HCT116 (cell line): ENCODE measurements around the gene ADK. TPM values are rescaled to one million over a fixed set of nuclear protein-coding genes. Genes with fewer than 3 reads are reported as not detected.

ENCODE experiments used
- ATAC-seq: fragments of 200-7000 bp; cut with Tn5 transposase; 2 replicates; pipeline ENCODE4 v1.9.1; 2020; ENCODE audit warnings: mild to moderate bottlenecking, moderate library complexity
- BruUV-seq: library from RNA; stranded (reverse); fragments of 400-500 nt; replicated peaks from 2 replicates; lab custom pipeline; 2021; lab: Mats Ljungman, UMichigan
- CTCF ChIA-PET: fragments of 300-600 bp; sonication (Branson Sonifier 250); formaldehyde crosslinking; loops from one replicate; lab custom pipeline; 2021; ENCODE audit warnings: antibody characterized with exemption; lab: Charles Lee
- POLR2A ChIA-PET: fragments of 300-600, 350-600 bp; sonication (Branson Sonifier 250); formaldehyde crosslinking; loops from one replicate; lab custom pipeline; 2021; ENCODE audit warnings: antibody characterized with exemption; lab: Charles Lee
- RAD21 ChIA-PET, 2 experiments: fragments of 300-600 bp; sonication (Branson Sonifier 250); formaldehyde crosslinking; loops; one replicate each; lab custom pipeline; 2023; ENCODE audit warnings: low total read pairs in 2 of 2; ENCODE audit not compliant: uncharacterized antibody in 2 of 2, unreplicated experiment in 2 of 2, low non-redundant PET in 1 of 2; lab: Charles Lee
- DNase-seq: peaks from one replicate; pipeline ENCODE4 v3.0.0-alpha.2; 2010; ENCODE audit warnings: low read depth, low spot score
- H2AFZ ChIP-seq: fragments of 200-600 bp; shearing (Covaris generic), sonication (generic); 2 replicates; pipeline ENCODE4 v1.6.1; 2017; ENCODE audit warnings: low read depth, mixed run types, mixed read lengths, antibody characterized with exemption, low read length; ENCODE audit not compliant: poor library complexity, severe bottlenecking
- H3K27ac ChIP-seq: 2 replicates; pipeline ENCODE4 v1.5.1; 2012; ENCODE audit warnings: low read depth, low read length
- H3K27me3 ChIP-seq: fragments of 200-600 bp; sonication (generic); 2 replicates; pipeline ENCODE4 v1.6.1; 2016; ENCODE audit warnings: mixed run types, low read length, mixed read lengths; ENCODE audit not compliant: insufficient read depth
- H3K36me3 ChIP-seq, 2 experiments: fragments of 200-500 bp in 1 of 2; fragments of 200-600 bp in 1 of 2; sonication (Bioruptor generic) in 1 of 2; sonication (generic) in 1 of 2; 2 replicates each; pipeline versions ENCODE4 v1.5.1 to v1.6.1; 2014 to 2016; ENCODE audit warnings: low read length in 2 of 2, inconsistent platforms in 1 of 2, mixed read lengths in 1 of 2, mixed run types in 1 of 2; ENCODE audit not compliant: insufficient read depth in 2 of 2, control insufficient read depth in 1 of 2
- H3K4me1 ChIP-seq, 2 experiments: fragments of 200-600 bp in 1 of 2; sonication (generic) in 1 of 2; 2 replicates each; pipeline versions ENCODE4 v1.5.1 to v1.6.1; 2012 to 2017; ENCODE audit warnings: low read length in 2 of 2, inconsistent platforms in 1 of 2, mild to moderate bottlenecking in 1 of 2, mixed read lengths in 1 of 2, mixed run types in 1 of 2, moderate library complexity in 1 of 2; ENCODE audit not compliant: insufficient read depth in 2 of 2, control insufficient read depth in 1 of 2
- H3K4me2 ChIP-seq: fragments of 200-600 bp; sonication (generic); 2 replicates; pipeline ENCODE4 v1.6.1; 2017; ENCODE audit warnings: mixed run types, low read length, mixed read lengths
- H3K4me3 ChIP-seq, 2 experiments: fragments of 200-600 bp in 1 of 2; sonication (generic) in 1 of 2; replicated peaks in 1 of 2; 2 replicates each; pipeline ENCODE4 v1.5.1; 2011 to 2016; ENCODE audit warnings: low read length in 2 of 2, control low read depth in 1 of 2, low read depth in 1 of 2, mild to moderate bottlenecking in 1 of 2, mixed read lengths in 1 of 2, mixed run types in 1 of 2
- H3K79me2 ChIP-seq: fragments of 200-600 bp; sonication (generic); 2 replicates; pipeline ENCODE4 v1.6.1; 2017; ENCODE audit warnings: mild to moderate bottlenecking, mixed run types, low read length, moderate library complexity, mixed read lengths; ENCODE audit not compliant: insufficient read depth
- H3K9ac ChIP-seq: fragments of 200-600 bp; sonication (generic); 2 replicates; pipeline ENCODE4 v1.6.1; 2016; ENCODE audit warnings: low read length, mixed read lengths
- H3K9me2 ChIP-seq: fragments of 200-600 bp; sonication (generic), shearing (Covaris generic); 2 replicates; pipeline ENCODE4 v1.6.1; 2017; ENCODE audit warnings: mixed run types, mild to moderate bottlenecking, moderate library complexity; ENCODE audit not compliant: insufficient read depth
- H3K9me3 ChIP-seq, 2 experiments: fragments of 200-500 bp in 1 of 2; fragments of 200-600 bp in 1 of 2; sonication (Bioruptor generic) in 1 of 2; sonication (generic) in 1 of 2; 2 replicates each; pipeline ENCODE4 v1.6.1; 2014 to 2017; ENCODE audit warnings: low read length in 2 of 2, mixed read lengths in 2 of 2, inconsistent platforms in 1 of 2, low read depth in 1 of 2, mild to moderate bottlenecking in 1 of 2, mixed run types in 1 of 2, moderate library complexity in 1 of 2; ENCODE audit not compliant: control insufficient read depth in 1 of 2, insufficient read depth in 1 of 2
- H4K20me1 ChIP-seq: fragments of 200-600 bp; sonication (generic), shearing (Covaris generic); 2 replicates; pipeline ENCODE4 v1.6.1; 2017; ENCODE audit warnings: mixed run types, mild to moderate bottlenecking, moderate library complexity; ENCODE audit not compliant: insufficient read depth
- ATF3 ChIP-seq: IDR thresholded peaks from 2 replicates; pipeline ENCODE4 v1.6.1; 2012
- CBX3 ChIP-seq: IDR thresholded peaks from 2 replicates; pipeline ENCODE4 v1.6.1; 2012; ENCODE audit warnings: low read depth
- CEBPB ChIP-seq: IDR thresholded peaks from 2 replicates; pipeline ENCODE4 v1.6.1; 2012; ENCODE audit warnings: low read depth
- CTCF ChIP-seq, 3 experiments: fragments of 200-600 bp in 1 of 3; sonication (generic) in 1 of 3; IDR thresholded peaks in 2 of 3; conservative IDR thresholded peaks in 1 of 3; 2 replicates each; pipeline ENCODE4 v1.5.1; 2012 to 2017; ENCODE audit warnings: low read depth in 2 of 3, low read length in 2 of 3, antibody characterized with exemption in 1 of 3, borderline replicate concordance in 1 of 3, control low read depth in 1 of 3, mild to moderate bottlenecking in 1 of 3, mixed read lengths in 1 of 3, mixed run types in 1 of 3, moderate library complexity in 1 of 3; ENCODE audit not compliant: insufficient read depth in 1 of 3
- EGR1 ChIP-seq: IDR thresholded peaks from 2 replicates; pipeline ENCODE4 v1.6.1; 2012; ENCODE audit warnings: low read depth
- ELF1 ChIP-seq: IDR thresholded peaks from 2 replicates; pipeline ENCODE4 v1.6.1; 2012; ENCODE audit warnings: low read depth, borderline replicate concordance
- EZH2 ChIP-seq: fragments of 200-600 bp; sonication (generic); IDR thresholded peaks from 2 replicates; pipeline ENCODE4 v1.6.1; 2017; ENCODE audit warnings: antibody characterized with exemption, mixed run types
- EZH2phosphoT487 ChIP-seq: fragments of 200-600 bp; IDR thresholded peaks from 2 replicates; pipeline ENCODE4 v1.6.1; 2018; ENCODE audit warnings: antibody characterized with exemption, borderline replicate concordance
- FOSL1 ChIP-seq: IDR thresholded peaks from 2 replicates; pipeline ENCODE4 v1.6.1; 2012; ENCODE audit warnings: low read depth
- JUND ChIP-seq: IDR thresholded peaks from 2 replicates; pipeline ENCODE4 v1.6.1; 2012
- POLR2AphosphoS5 ChIP-seq: IDR thresholded peaks from 2 replicates; pipeline ENCODE4 v1.6.1; 2011; ENCODE audit warnings: mild to moderate bottlenecking, low read depth, low read length, moderate library complexity
- RAD21 ChIP-seq: IDR thresholded peaks from 2 replicates; pipeline ENCODE4 v1.6.1; 2012; ENCODE audit warnings: low read depth, mild to moderate bottlenecking
- SP1 ChIP-seq: IDR thresholded peaks from 2 replicates; pipeline ENCODE4 v1.6.1; 2012; ENCODE audit warnings: low read depth
- SRF ChIP-seq: IDR thresholded peaks from 2 replicates; pipeline ENCODE4 v1.6.1; 2012; ENCODE audit warnings: low read depth
- YY1 ChIP-seq: IDR thresholded peaks from 2 replicates; pipeline ENCODE4 v1.6.1; 2011; ENCODE audit warnings: low read length, low read depth, moderate library complexity, mild to moderate bottlenecking; ENCODE audit not compliant: insufficient replicate concordance; ENCODE audit errors: extremely low read depth
- ZBTB33 ChIP-seq: IDR thresholded peaks from 2 replicates; pipeline ENCODE4 v1.6.1; 2011; ENCODE audit warnings: mild to moderate bottlenecking, low read length, moderate library complexity; ENCODE audit not compliant: insufficient replicate concordance; ENCODE audit errors: extremely low read depth
- ZFX ChIP-seq: fragments of 450-650 bp; IDR thresholded peaks from 2 replicates; pipeline ENCODE4 v1.6.1; 2017
- ZNF274 ChIP-seq: fragments of 200-500 bp; sonication (Bioruptor generic); IDR thresholded peaks from 2 replicates; pipeline ENCODE4 v1.6.1; 2014; ENCODE audit warnings: mild to moderate bottlenecking, low read depth, low read length, inconsistent platforms
- intact Hi-C: fragments of 100-400 bp; cut with micrococcal nuclease; formaldehyde crosslinking; loops from 2 replicates; pipeline ENCODE4 v1.10.0; 2022
- total RNA-seq: library from RNA; stranded (reverse); gene quantifications from one replicate; pipeline ENCODE4 v1.2.1, GENCODE V29; 2021; ENCODE audit not compliant: unreplicated experiment

ADK gene
- total RNA-seq, 1 experiment from 2014 or later = 55.0 TPM

GRCh38 chr10:74371696-74372095 is 220.7 kb downstream of the ADK start:
- no peak overlapping the region for H3K4me2 ChIP-seq
- DNase-seq (no peak), ATAC-seq (no peak)
- H3K4me1 ChIP-seq = no peaks in the 10 kb centered on the region
- no peaks in the 10 kb centered on the region for H3K36me3 ChIP-seq
- H2AFZ ChIP-seq = no peak overlapping the region
- no peaks in the 10 kb centered on the region for H3K9me3 ChIP-seq
- H4K20me1 ChIP-seq = no peaks in the 10 kb centered on the region
- H3K27ac ChIP-seq = no peak overlapping the region
- intact Hi-C loops = no loop called here
- no peak for TF ChIP-seq POLR2AphosphoS5
- BruUV-seq = no TSS peak
- H3K9ac ChIP-seq = no peak overlapping the region
- H3K9me2 ChIP-seq = no peaks in the 10 kb centered on the region
- no peaks in the 10 kb centered on the region for H3K27me3 ChIP-seq
- RAD21 ChIA-PET = no interaction called here
- CTCF ChIA-PET = no interaction called here
- H3K4me3 ChIP-seq = no peak overlapping the region
- 0 out of 2 replicates have a peak, but pooled peaks cover 2% of the 10 kb centered on the region for H3K79me2 ChIP-seq
- POLR2A ChIA-PET = no interaction called here

- H3K27me3 ChIP-seq = no peaks in the 10 kb centered on the region
- H2AFZ ChIP-seq = no peak overlapping the region
- CTCF ChIA-PET = no interaction called here
- RAD21 ChIA-PET = no interaction called here
- no TSS peak for BruUV-seq
- ATAC-seq = no peak
- no peak overlapping the region for H3K4me2 ChIP-seq
- POLR2A ChIA-PET = no interaction called here
- peaks cover 5% of the 10 kb centered on the region; the same call in 1 of the 2 replicates for H4K20me1 ChIP-seq
- H3K36me3 ChIP-seq = no peaks in the 10 kb centered on the region
- peaks cover 10% of the 10 kb centered on the region; the same call in 1 of the 2 replicates for H3K79me2 ChIP-seq
- no peak for DNase-seq
- no peak for TF ChIP-seq EZH2
- no peak for TF ChIP-seq CEBPB
- TF ChIP-seq ELF1 = no peak
- no peak for TF ChIP-seq EGR1
- TF ChIP-seq ZBTB33 = no peak
- no peak for TF ChIP-seq SP1
- no peak for TF ChIP-seq YY1
- no peak for TF ChIP-seq EZH2phosphoT487
- TF ChIP-seq FOSL1 = no peak
- no peak for TF ChIP-seq CTCF (IDR thresholded peaks at IDR 0.05 in 2 of 3, conservative IDR thresholded peaks at IDR 0.05 in 1 of 3; ENCODE audit: borderline replicate concordance in 1 of 3, insufficient read depth in 1 of 3, low read depth in 2 of 3, low read length in 2 of 3)
- TF ChIP-seq RAD21 = no peak
- no peak for TF ChIP-seq JUND
- TF ChIP-seq ATF3 = no peak
- no peak for TF ChIP-seq ZNF274
- no peak for TF ChIP-seq SRF
- TF ChIP-seq POLR2AphosphoS5 = no peak
- no peak for TF ChIP-seq ZFX
- TF ChIP-seq CBX3 = no peak
- H3K9me3 ChIP-seq = no peaks in the 10 kb centered on the region
- no peak overlapping the region for H3K4me3 ChIP-seq
- no peak overlapping the region for H3K9ac ChIP-seq
- intact Hi-C loops = no loop called here
- no peaks in the 10 kb centered on the region for H3K4me1 ChIP-seq
- no peaks in the 10 kb centered on the region for H3K9me2 ChIP-seq
- H3K27ac ChIP-seq = no peak overlapping the region
Observed at GRCh38 chr10:74373059-74373458, 222.0 kb downstream of the ADK start.
